Left lung (tissue), 10 donors: ENCODE results near the gene ZBTB45. TPM values are rescaled to one million over a fixed set of nuclear protein-coding genes. Genes with fewer than 3 reads are reported as not detected.

Experiments used
- ATAC-seq: fragments of 200-7000 bp; cut with Tn5 transposase; one replicate; pipeline ENCODE4 v1.9.1; 2020; ENCODE audit warnings: moderate library complexity
- DNase-seq, 4 donors: peaks; one replicate each; pipeline ENCODE4 v3.0.0-alpha.2; 2013 to 2020
- H3K27ac ChIP-seq, 2 donors: fragments of 200-600 bp; sonication (generic) in 1 of 2; one replicate each; pipeline versions ENCODE4 v1.5.0 to v1.8.0; 2020 to 2021
- H3K27me3 ChIP-seq, 2 donors: fragments of 200-600 bp; sonication (generic) in 1 of 2; one replicate each; pipeline versions ENCODE4 v1.5.0 to v1.8.0; 2020 to 2021
- H3K36me3 ChIP-seq, 2 donors: fragments of 200-600 bp; sonication (generic) in 1 of 2; one replicate each; pipeline versions ENCODE4 v1.5.0 to v1.8.0; 2020 to 2021
- H3K4me1 ChIP-seq, 2 donors: fragments of 200-600 bp; one replicate each; pipeline ENCODE4 v1.8.0; 2021
- H3K4me3 ChIP-seq, 2 donors: fragments of 200-600 bp; sonication (generic) in 1 of 2; one replicate each; pipeline versions ENCODE4 v1.5.0 to v1.8.0; 2020 to 2021; ENCODE audit warnings: mild to moderate bottlenecking in 1 of 2
- H3K9me3 ChIP-seq, 2 donors: fragments of 200-600 bp; sonication (generic) in 1 of 2; one replicate each; pipeline versions ENCODE4 v1.5.0 to v1.8.0; 2020 to 2021
- intact Hi-C, 2 donors: fragments of 100-400 bp; cut with DNase I; formaldehyde crosslinking; loops; one replicate each; pipeline versions ENCODE4 v1.11.2 to v1.14.2; 2022
- polyA plus RNA-seq, 6 donors: library from polyadenylated mRNA; unstranded; fragments of 120-200 nt; gene quantifications; one replicate each; pipeline ENCODE4 v1.2.1, GENCODE V29; 2013; ENCODE audit not compliant: insufficient read length in 6 of 6
- total RNA-seq, 2 donors: library from RNA; stranded (reverse); fragmentation: NEBNext Ultra II Directional; extraction: Animal tissue kit (Norgen Biotek cat#: 25700); gene quantifications; one replicate each; pipeline ENCODE4 v1.2.1, GENCODE V29; 2021
- TF ChIP-seq, protein P1 (sequence below), 2 donors: fragments of 200-600 bp; sonication (generic) in 1 of 2; IDR thresholded peaks; one replicate each; pipeline versions ENCODE4 v1.5.0 to v1.8.0; 2021; ENCODE audit warnings: antibody characterized with exemption in 2 of 2
- donor health status: DM: no; HTN: yes; CAD: no.
- donor health status: DM: no; HTN: no; CAD: no.

ZBTB45 gene
- total and polyA plus RNA-seq, 8 donors, result 7.8 to 17.7 (median 12.0) TPM

DNA sequence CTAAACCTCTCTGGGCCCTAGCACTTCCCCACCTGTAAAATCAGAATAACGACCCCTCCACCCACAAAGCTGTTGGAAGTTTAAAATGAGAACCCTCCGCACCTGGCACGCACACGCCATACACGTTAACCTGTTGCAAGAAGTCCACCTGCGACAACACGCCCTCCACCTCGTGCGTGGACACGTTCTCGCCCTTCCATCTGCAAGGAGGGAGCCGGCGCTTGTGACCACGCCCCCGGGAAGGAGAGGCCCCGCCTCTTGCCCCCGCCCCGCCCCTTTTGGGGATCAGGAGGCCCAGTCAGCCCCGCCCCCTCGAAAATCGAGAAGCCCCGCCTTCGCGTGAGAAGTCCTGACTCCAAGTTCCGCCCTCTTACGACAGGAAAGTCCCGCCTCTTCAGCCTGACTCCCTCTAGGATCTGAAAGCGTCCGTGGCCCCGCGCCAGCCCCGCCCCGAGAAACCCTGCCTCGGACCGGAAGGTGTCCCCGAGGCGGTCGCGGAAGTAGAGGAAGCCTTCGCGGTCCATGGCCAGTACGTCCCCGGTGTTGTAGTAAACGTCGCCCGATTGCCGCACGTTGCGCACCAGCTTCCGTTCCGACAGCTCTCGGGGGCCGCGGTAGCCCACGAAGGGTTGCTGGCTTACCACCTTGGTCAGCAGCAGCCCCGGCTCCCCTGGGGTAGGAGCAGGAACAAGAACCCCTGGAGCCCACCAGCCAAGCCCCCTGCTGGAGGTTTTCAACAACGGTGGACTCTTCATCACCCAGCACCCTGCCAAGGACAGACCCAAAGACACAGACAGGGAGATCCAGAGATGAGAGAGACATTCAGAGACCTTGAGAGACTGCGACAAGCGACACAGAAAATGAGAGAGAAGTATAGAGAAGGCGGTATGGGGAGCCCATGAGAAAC, 20.3 kb downstream of the ZBTB45 start:
- intact Hi-C loops, result no loop called here
- TF ChIP-seq, protein P1, sequence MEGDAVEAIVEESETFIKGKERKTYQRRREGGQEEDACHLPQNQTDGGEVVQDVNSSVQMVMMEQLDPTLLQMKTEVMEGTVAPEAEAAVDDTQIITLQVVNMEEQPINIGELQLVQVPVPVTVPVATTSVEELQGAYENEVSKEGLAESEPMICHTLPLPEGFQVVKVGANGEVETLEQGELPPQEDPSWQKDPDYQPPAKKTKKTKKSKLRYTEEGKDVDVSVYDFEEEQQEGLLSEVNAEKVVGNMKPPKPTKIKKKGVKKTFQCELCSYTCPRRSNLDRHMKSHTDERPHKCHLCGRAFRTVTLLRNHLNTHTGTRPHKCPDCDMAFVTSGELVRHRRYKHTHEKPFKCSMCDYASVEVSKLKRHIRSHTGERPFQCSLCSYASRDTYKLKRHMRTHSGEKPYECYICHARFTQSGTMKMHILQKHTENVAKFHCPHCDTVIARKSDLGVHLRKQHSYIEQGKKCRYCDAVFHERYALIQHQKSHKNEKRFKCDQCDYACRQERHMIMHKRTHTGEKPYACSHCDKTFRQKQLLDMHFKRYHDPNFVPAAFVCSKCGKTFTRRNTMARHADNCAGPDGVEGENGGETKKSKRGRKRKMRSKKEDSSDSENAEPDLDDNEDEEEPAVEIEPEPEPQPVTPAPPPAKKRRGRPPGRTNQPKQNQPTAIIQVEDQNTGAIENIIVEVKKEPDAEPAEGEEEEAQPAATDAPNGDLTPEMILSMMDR (IDR thresholded peaks at IDR 0.05), result no peak
- ATAC-seq (peak; percentile 98), DNase-seq (peak; percentile 90 to 100 (median 98))
- Histone ChIP-seq H3K4me1 (peaks cover 0 to 23% of the 10 kb centered on the region in 2 donors), H3K27me3 (no peaks in the 10 kb centered on the region), H3K4me3 (peak overlapping the region; percentile 50 to 62), H3K9me3 (no peaks in the 10 kb centered on the region), H3K36me3 (no peaks in the 10 kb centered on the region), H3K27ac (peak overlapping the region; percentile 83 to 87)

DNA sequence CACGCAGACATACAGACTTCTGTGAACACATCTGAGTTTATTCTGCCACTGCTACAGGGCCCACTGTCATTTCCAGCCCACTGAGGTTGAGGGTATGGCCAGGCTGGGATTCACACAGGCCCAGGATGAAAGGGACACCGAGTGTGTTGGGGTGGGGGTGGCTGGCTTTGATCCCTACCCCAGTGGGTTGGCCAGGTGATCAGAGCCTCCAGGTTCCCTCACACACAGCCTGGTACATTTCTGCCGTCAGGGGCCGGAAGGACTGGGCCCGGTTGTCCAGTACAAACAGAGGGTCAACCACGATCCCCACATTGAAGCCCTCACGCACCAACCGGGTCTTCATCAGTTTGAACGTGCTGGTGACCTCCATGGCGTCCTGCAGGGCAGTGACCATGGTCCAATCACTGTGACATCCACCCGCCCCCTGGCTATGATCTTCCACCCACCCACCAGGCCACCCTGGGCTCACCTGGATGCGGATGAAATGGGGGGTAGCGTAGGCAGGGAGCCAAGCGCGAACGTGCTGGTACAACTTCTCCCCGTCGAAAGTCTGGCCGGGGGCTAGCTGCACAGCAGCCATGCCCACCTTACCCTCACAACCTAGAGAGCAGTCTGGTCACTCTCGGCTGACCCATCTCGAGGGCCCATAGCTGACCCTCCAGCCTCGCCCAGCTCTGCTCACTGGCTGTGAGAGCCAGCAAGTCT, 21.1 kb downstream of the ZBTB45 start:
- TF ChIP-seq, protein P1 (IDR thresholded peaks at IDR 0.05), result no peak
- H3K27ac ChIP-seq, result peak overlapping the region in 1 of 2 donors; percentile 87
- intact Hi-C loops, result no loop called here

DNA sequence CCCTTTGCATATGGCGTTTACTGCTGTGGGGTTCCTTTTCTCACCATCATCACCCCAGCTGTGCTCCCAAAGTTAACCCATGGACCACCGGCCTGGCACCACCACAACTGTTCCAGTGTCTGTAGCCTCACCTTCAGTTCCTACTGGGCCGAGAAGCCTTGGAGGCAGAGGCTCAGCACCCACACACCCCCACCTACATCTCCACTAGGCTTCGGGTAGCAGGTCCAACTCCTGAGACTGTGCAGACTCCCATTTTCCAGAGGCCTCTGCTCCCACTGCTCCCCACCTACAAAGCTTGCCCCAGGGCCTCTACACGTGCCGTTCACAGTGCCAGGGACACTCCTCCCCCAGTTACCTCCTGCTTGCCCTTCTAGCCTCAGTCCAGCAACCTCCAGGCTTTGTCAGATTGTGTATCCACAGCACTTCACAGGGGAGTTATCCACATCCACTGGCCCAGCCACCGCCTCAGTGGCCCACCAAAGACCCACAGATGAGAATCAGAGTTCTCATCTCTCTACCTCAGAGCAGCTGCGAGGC, 21.9 kb downstream of the ZBTB45 start:
- no peak overlapping the region for H3K27ac ChIP-seq
- intact Hi-C loops, result no loop called here

More for the DNA sequence above, 21.1 kb downstream of the ZBTB45 start:
- H3K36me3 ChIP-seq, result no peaks in the 10 kb centered on the region
- peak overlapping the region; percentile 50 to 62 for H3K4me3 ChIP-seq
- H3K27me3 ChIP-seq, result no peaks in the 10 kb centered on the region
- DNase-seq (peak in 1 of 4 donors; percentile 35), ATAC-seq (peak; percentile 2)
- no peaks in the 10 kb centered on the region for H3K9me3 ChIP-seq
- peaks cover 0 to 23% of the 10 kb centered on the region in 2 donors for H3K4me1 ChIP-seq

DNA sequence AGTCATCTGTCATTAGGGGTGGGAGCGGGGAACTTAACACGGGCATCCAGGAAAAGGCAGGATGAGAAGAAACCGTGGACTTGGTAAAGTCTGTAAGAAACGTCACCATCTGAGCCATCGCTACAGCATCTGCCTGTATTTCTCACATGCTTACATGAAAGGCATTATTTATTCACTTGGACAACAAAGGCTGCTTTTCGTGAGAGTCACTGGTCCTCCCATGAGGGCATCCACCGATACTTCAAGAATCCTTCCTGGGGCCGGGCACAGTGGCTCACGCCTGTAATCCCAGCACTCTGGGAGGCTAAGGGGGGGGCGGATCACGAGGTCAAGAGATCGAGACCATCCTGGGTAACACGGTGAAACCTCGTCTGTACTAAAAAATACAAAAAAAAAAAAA, 27.3 kb downstream of the ZBTB45 start:
- TF ChIP-seq, protein P1 (IDR thresholded peaks at IDR 0.05), result no peak
- Histone ChIP-seq H3K4me3 (no peak overlapping the region), H3K9me3 (no peaks in the 10 kb centered on the region), H3K27ac (no peak overlapping the region), H3K4me1 (no peaks in the 10 kb centered on the region), H3K27me3 (no peaks in the 10 kb centered on the region), H3K36me3 (no peaks in the 10 kb centered on the region)
- intact Hi-C loops, result no loop called here
- no peak for ATAC-seq
- DNase-seq, result peak in 1 of 4 donors; percentile 34

More for the DNA sequence above, 21.9 kb downstream of the ZBTB45 start:
- DNase-seq, result peak in 1 of 4 donors; percentile 43
- H3K27me3 ChIP-seq, result no peaks in the 10 kb centered on the region
- H3K4me3 ChIP-seq, result no peak overlapping the region
- H3K36me3 ChIP-seq, result no peaks in the 10 kb centered on the region
- TF ChIP-seq, protein P1 (IDR thresholded peaks at IDR 0.05), result no peak
- no peak for ATAC-seq
- H3K4me1 ChIP-seq, result peaks cover 0 to 23% of the 10 kb centered on the region in 2 donors
- H3K9me3 ChIP-seq, result no peaks in the 10 kb centered on the region
